Activated naive CD8-positive, alpha-beta T cell treated with anti-CD3 and anti-CD28 coated beads, Interleukin-2, amount 10 ng/mL, durations not matched to agents 7 days and 5 days (primary cell): ENCODE results near the gene PER1. TPM values are rescaled to one million over a fixed set of nuclear protein-coding genes. Genes with fewer than 3 reads are reported as not detected.
A peak's percentile ranks its signal among the peaks of the same experiment; 100 is the strongest.

Experiments
- ATAC-seq: fragments of 150-1000 bp; cut with Tn5 transposase; one replicate; pipeline ENCODE4 v1.10.0; 2021; ENCODE audit warnings: low read depth, moderate library complexity
- POLR2A ChIA-PET: fragments of 350-600 bp; sonication (Branson Sonifier 250); formaldehyde crosslinking; loops from one replicate; lab custom pipeline; 2021; ENCODE audit warnings: antibody characterized with exemption; lab: Charles Lee
- DNase-seq: peaks from one replicate; pipeline ENCODE4 v3.0.0; 2021
- H3K27ac Mint-ChIP-seq: one replicate; pipeline ENCODE4 v1.8.0; 2022; ENCODE audit warnings: mild to moderate bottlenecking, mixed read lengths
- H3K27me3 Mint-ChIP-seq: one replicate; pipeline ENCODE4 v1.8.0; 2022; ENCODE audit warnings: mild to moderate bottlenecking, moderate library complexity, mixed read lengths
- H3K36me3 Mint-ChIP-seq: one replicate; pipeline ENCODE4 v1.8.0; 2021; ENCODE audit warnings: mild to moderate bottlenecking, mixed read lengths
- H3K4me1 Mint-ChIP-seq: one replicate; pipeline ENCODE4 v1.8.0; 2021; ENCODE audit warnings: mixed read lengths
- H3K4me3 Mint-ChIP-seq: one replicate; pipeline ENCODE4 v1.8.0; 2022; ENCODE audit warnings: mild to moderate bottlenecking, moderate library complexity, mixed read lengths
- H3K9me3 Mint-ChIP-seq: one replicate; pipeline ENCODE4 v1.8.0; 2021; ENCODE audit warnings: mixed read lengths
- microRNA-seq: library from miRNA; unstranded; fragments of <30 nt; microRNA quantifications from one replicate; pipeline ENCODE4 v1.2.0, GENCODE V29; 2022
- total RNA-seq, 2 experiments: library from RNA; stranded (reverse); gene quantifications; one replicate each; pipeline ENCODE4 v1.2.3, GENCODE V29; 2021

The PER1 gene
- total RNA-seq, 2 experiments from 2014 or later = 52.7 to 53.6 TPM

GRCh38 chr17:8096541-8096940, 55.7 kb downstream of the PER1 start:
- Mint-ChIP-seq H3K27ac (no peak overlapping the region), H3K4me1 (peaks cover 10% of the 10 kb centered on the region), H3K9me3 (no peaks in the 10 kb centered on the region), H3K4me3 (no peak overlapping the region), H3K27me3 (peaks cover 6% of the 10 kb centered on the region), H3K36me3 (no peaks in the 10 kb centered on the region)
- POLR2A ChIA-PET = no interaction called here
- DNase-seq (no peak), ATAC-seq (no peak)

GRCh38 chr17:8095361-8095760, 56.8 kb downstream of the PER1 start:
- Mint-ChIP-seq H3K9me3 (no peaks in the 10 kb centered on the region), H3K4me3 (no peak overlapping the region), H3K36me3 (no peaks in the 10 kb centered on the region), H3K27me3 (peaks cover 8% of the 10 kb centered on the region), H3K4me1 (peaks cover 10% of the 10 kb centered on the region), H3K27ac (no peak overlapping the region)
- POLR2A ChIA-PET = no interaction called here
- ATAC-seq = no peak
- no peak for DNase-seq

GRCh38 chr17:8091033-8091687, 61.0 kb downstream of the PER1 start:
- Mint-ChIP-seq H3K4me1 (peaks cover 10% of the 10 kb centered on the region), H3K27ac (no peak overlapping the region), H3K9me3 (no peaks in the 10 kb centered on the region), H3K4me3 (no peak overlapping the region), H3K27me3 (peaks cover 21% of the 10 kb centered on the region), H3K36me3 (no peaks in the 10 kb centered on the region)
- no peak for ATAC-seq
- POLR2A ChIA-PET = interaction anchor here (0.8 kb wide), 1 partner anchor 82 kb away, joined by 3 read pairs; no protein-coding TSS in a partner anchor
- DNase-seq = no peak

Small RNA genes within 50 kb of the gene (microRNA-seq; reads per million reads assigned to microRNA genes)
- gene MIR4521 = 158 reads per million, percentile 61 among the genes with 10 or more reads in this experiment
- not detected for gene MIR6883

Other genes starting within 250 kb of the PER1 start
- 1 to 10 TPM; 4.5 to 5.5 TPM for gene RNF227, start 236.1 kb downstream of the PER1 start, total RNA-seq
- 10 to 100 TPM; 10.6 to 12.5 TPM for gene KCNAB3, start 222.5 kb downstream of the PER1 start, total RNA-seq
- 100 to 1,000 TPM; 222 to 237 TPM for gene TRAPPC1, start 220.5 kb downstream of the PER1 start, total RNA-seq
- gene CNTROB, start 220.2 kb downstream of the PER1 start, total RNA-seq = 10 to 100 TPM; 57.3 to 62.7 TPM
- gene GUCY2D, start 149.8 kb downstream of the PER1 start, total RNA-seq = not detected
- not detected for gene ALOX15B, start 113.3 kb downstream of the PER1 start, total RNA-seq
- gene ALOX12B, start 64.7 kb downstream of the PER1 start, total RNA-seq = under 1 TPM; 0.65 to 0.97 TPM
- not detected for gene ALOXE3, start 33.9 kb downstream of the PER1 start, total RNA-seq
- gene HES7, start 28.3 kb downstream of the PER1 start, total RNA-seq = under 1 TPM; 0.23 to 0.75 TPM
- 100 to 1,000 TPM; 116 to 118 TPM for gene VAMP2, start 10.5 kb upstream of the PER1 start, total RNA-seq
- 10 to 100 TPM; 39.5 to 46.4 TPM for gene TMEM107, start 24.0 kb upstream of the PER1 start, total RNA-seq
- gene BORCS6, start 37.8 kb upstream of the PER1 start, total RNA-seq = 10 to 100 TPM; 15.7 to 16.5 TPM
- gene AURKB, start 58.2 kb upstream of the PER1 start, total RNA-seq = 100 to 1,000 TPM; 128 to 152 TPM
- gene CTC1, start 95.7 kb upstream of the PER1 start, total RNA-seq = 100 to 1,000 TPM; 129 to 130 TPM
- 10 to 100 TPM; 47.2 to 56.8 TPM for gene PFAS, start 96.9 kb upstream of the PER1 start, total RNA-seq
- 10 to 100 TPM; 43.6 to 44.9 TPM for gene RANGRF, start 136.3 kb upstream of the PER1 start, total RNA-seq
- 1 to 10 TPM; 7.4 to 9.1 TPM for gene SLC25A35, start 143.0 kb upstream of the PER1 start, total RNA-seq
- not detected for gene ARHGEF15, start 157.8 kb upstream of the PER1 start, total RNA-seq
- gene ODF4, start 187.4 kb upstream of the PER1 start, total RNA-seq = not detected
- 1,000 to 10,000 TPM; 1,984 to 2,045 TPM for gene RPL26, start 230.8 kb upstream of the PER1 start, total RNA-seq
- gene RNF222, start 245.4 kb upstream of the PER1 start, total RNA-seq = under 1 TPM; 0.30 to 0.31 TPM